ENCODE measurements around the gene NFIA. TPM values are rescaled to one million over a fixed set of nuclear protein-coding genes. Genes with fewer than 3 reads are reported as not detected.

Gene NFIA
- total and polyA plus RNA-seq, 12 donors, result 11.2 to 117 (median 92.5) TPM

- intact Hi-C loops (cut with DNase I), result loop anchor here (1.0 to 10.0 kb wide), 23 partner anchors 37 to 802 kb away; no protein-coding TSS in a partner anchor
- WGBS, 2 donors, result 1% methylated on average over 72 to 85 of the region's 85 CpGs
- TF ChIP-seq, protein P1, sequence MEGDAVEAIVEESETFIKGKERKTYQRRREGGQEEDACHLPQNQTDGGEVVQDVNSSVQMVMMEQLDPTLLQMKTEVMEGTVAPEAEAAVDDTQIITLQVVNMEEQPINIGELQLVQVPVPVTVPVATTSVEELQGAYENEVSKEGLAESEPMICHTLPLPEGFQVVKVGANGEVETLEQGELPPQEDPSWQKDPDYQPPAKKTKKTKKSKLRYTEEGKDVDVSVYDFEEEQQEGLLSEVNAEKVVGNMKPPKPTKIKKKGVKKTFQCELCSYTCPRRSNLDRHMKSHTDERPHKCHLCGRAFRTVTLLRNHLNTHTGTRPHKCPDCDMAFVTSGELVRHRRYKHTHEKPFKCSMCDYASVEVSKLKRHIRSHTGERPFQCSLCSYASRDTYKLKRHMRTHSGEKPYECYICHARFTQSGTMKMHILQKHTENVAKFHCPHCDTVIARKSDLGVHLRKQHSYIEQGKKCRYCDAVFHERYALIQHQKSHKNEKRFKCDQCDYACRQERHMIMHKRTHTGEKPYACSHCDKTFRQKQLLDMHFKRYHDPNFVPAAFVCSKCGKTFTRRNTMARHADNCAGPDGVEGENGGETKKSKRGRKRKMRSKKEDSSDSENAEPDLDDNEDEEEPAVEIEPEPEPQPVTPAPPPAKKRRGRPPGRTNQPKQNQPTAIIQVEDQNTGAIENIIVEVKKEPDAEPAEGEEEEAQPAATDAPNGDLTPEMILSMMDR (IDR thresholded peaks at IDR 0.05), result no peak
- ATAC-seq (peak; percentile 73 to 89 (median 84)), DNase-seq (peak; percentile 68 to 80)
- peak overlapping the region; percentile 92 to 100 (median 98) for H3K27ac ChIP-seq
- H3K9me3 ChIP-seq, result no peaks in the 10 kb centered on the region
- H3K4me1 ChIP-seq, result peaks cover 6 to 58% (median 46%) of the 10 kb centered on the region in 9 donors
- H3K27me3 ChIP-seq, result peaks cover 0 to 40% (median 0%) of the 10 kb centered on the region in 7 donors
- peak overlapping the region; percentile 64 to 91 (median 78) for H3K4me3 ChIP-seq
- no peaks in the 10 kb centered on the region for H3K36me3 ChIP-seq
Measured at GRCh38 chr1:61050541-61051442, 31.6 kb upstream of the NFIA start.

- Histone ChIP-seq H3K27me3 (peaks cover 0 to 40% (median 0%) of the 10 kb centered on the region in 7 donors), H3K4me1 (peaks cover 8 to 64% (median 52%) of the 10 kb centered on the region in 9 donors), H3K27ac (peak overlapping the region; percentile 92 to 100 (median 98)), H3K36me3 (no peaks in the 10 kb centered on the region), H3K4me3 (peak overlapping the region; percentile 64 to 91 (median 78)), H3K9me3 (no peaks in the 10 kb centered on the region)
- TF ChIP-seq, protein P1 (IDR thresholded peaks at IDR 0.05), result no peak
- ATAC-seq (no peak), DNase-seq (no peak)
- WGBS, 2 donors, result 27% methylated on average over 4 of the region's 4 CpGs
- intact Hi-C loops (cut with DNase I), result loop anchor here (2.0 to 10.0 kb wide), 22 partner anchors 36 to 801 kb away; no protein-coding TSS in a partner anchor
Measured at GRCh38 chr1:61051443-61051718, 31.0 kb upstream of the NFIA start.

DNA sequence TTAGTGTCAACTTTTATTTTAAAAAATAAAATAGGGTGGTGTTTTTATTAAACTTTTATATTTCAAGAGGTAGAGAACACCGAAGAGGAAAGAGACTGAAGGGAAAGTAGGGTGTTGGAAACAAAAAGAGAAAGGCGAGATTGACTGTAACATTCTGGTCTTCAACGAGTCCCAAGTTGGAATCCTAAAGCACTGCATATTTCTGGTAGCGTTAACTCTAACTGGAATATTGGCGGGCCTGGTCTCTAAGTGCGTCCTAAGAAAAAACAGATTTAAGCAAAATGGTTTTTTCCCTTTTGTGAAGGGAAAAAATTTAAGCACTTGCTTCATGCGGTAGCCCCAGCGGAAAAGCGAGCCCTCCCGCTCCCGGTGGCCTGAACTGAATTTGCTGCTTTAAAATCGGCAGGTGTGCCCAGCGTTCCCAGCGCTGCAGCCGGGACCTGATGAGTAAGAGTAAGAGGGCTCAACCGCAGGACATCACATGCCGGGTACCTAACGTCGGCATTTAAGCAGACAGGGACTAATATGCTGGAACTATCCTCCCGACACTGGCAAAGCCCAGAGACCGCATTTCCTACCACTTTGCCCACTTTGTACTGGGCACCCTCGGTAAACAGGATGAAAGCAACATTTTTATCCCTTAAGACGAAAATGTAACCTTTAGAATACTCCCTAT is 30.5 kb upstream of the NFIA start:
- Histone ChIP-seq H3K36me3 (no peaks in the 10 kb centered on the region), H3K9me3 (no peaks in the 10 kb centered on the region), H3K27me3 (peaks cover 0 to 40% (median 0%) of the 10 kb centered on the region in 7 donors), H3K27ac (peak overlapping the region; percentile 92 to 100 (median 98)), H3K4me3 (peak overlapping the region in 8 of 10 donors; percentile 64 to 91 (median 78)), H3K4me1 (peaks cover 8 to 67% (median 55%) of the 10 kb centered on the region in 9 donors)
- 61 to 63% methylated on average over 23 of the region's 23 CpGs for WGBS, 2 donors
- ATAC-seq, result no peak
- intact Hi-C loops (cut with DNase I), result loop anchor here (2.0 to 10.0 kb wide), 22 partner anchors 35 to 800 kb away; no protein-coding TSS in a partner anchor
- DNase-seq, result peak in 1 of 2 donors; percentile 37
- TF ChIP-seq, protein P1 (IDR thresholded peaks at IDR 0.05), result no peak
